BE2C (cell line): Measurements from ENCODE around the gene SMARCE1.

Experiments
- DNase-seq: peaks from one replicate; pipeline ENCODE4 v3.0.0-alpha.2; 2020
- H3K27me3 ChIP-seq: fragments of 250-450 bp; sonication (Bioruptor Pico); 2 replicates; pipeline ENCODE4 v1.5.1; 2020; ENCODE audit warnings: mild to moderate bottlenecking
- H3K36me3 ChIP-seq: fragments of 250-450 bp; sonication (Bioruptor Pico); 2 replicates; pipeline ENCODE4 v1.5.1; 2020; ENCODE audit warnings: mild to moderate bottlenecking
- H3K4me1 ChIP-seq: fragments of 250-450 bp; sonication (Bioruptor Pico); 2 replicates; pipeline ENCODE4 v1.5.1; 2020
- H3K4me3 ChIP-seq: 2 replicates; pipeline ENCODE4 v1.5.1; 2011; ENCODE audit warnings: low read depth, low read length
- H3K9me3 ChIP-seq: fragments of 250-450 bp; sonication (Bioruptor Pico); 2 replicates; pipeline ENCODE4 v1.5.1; 2020
- CTCF ChIP-seq: IDR thresholded peaks from 2 replicates; pipeline ENCODE4 v1.5.1; 2012; ENCODE audit warnings: mild to moderate bottlenecking, low read depth, low read length

SMARCE1 gene

GRCh38 chr17:40651939-40652338, 4.3 kb upstream of the SMARCE1 start:
- no peak for TF ChIP-seq CTCF
- H3K4me3 ChIP-seq = no peak overlapping the region
- H3K36me3 ChIP-seq = no peaks in the 10 kb centered on the region; the same call in 1 of the 2 replicates
- H3K27me3 ChIP-seq = peaks cover 27% of the 10 kb centered on the region
- peaks cover 3% of the 10 kb centered on the region; the same call in 1 of the 2 replicates for H3K4me1 ChIP-seq
- no peaks in the 10 kb centered on the region for H3K9me3 ChIP-seq
- no peak for DNase-seq

GRCh38 chr17:40648384-40648968, 858 bp upstream of the SMARCE1 start:
- peaks cover 3% of the 10 kb centered on the region; the same call in 1 of the 2 replicates for H3K4me1 ChIP-seq

GRCh38 chr17:40646791-40647623, 611 bp downstream of the SMARCE1 start:
- H3K9me3 ChIP-seq = no peaks in the 10 kb centered on the region
- peak; percentile 36 for DNase-seq
- peaks cover 3% of the 10 kb centered on the region; the same call in 1 of the 2 replicates for H3K4me1 ChIP-seq
- no peak for TF ChIP-seq CTCF
- H3K4me3 ChIP-seq = peak overlapping the region; percentile 99
- H3K27me3 ChIP-seq = no peaks in the 10 kb centered on the region
- peaks cover 34% of the 10 kb centered on the region for H3K36me3 ChIP-seq

More at GRCh38 chr17:40648384-40648968, 858 bp upstream of the SMARCE1 start:
- Histone ChIP-seq H3K27me3 (no peaks in the 10 kb centered on the region; the same call in 1 of the 2 replicates), H3K36me3 (peaks cover 19% of the 10 kb centered on the region), H3K9me3 (no peaks in the 10 kb centered on the region), H3K4me3 (peak overlapping the region; percentile 99)
- no peak for DNase-seq
- no peak for TF ChIP-seq CTCF

GRCh38 chr17:40645943-40646342, 1.7 kb downstream of the SMARCE1 start:
- H3K27me3 ChIP-seq = no peaks in the 10 kb centered on the region
- H3K36me3 ChIP-seq = peaks cover 44% of the 10 kb centered on the region
- DNase-seq = no peak
- H3K4me3 ChIP-seq = no peak overlapping the region
- TF ChIP-seq CTCF = no peak
- no peaks in the 10 kb centered on the region for H3K9me3 ChIP-seq
- H3K4me1 ChIP-seq = peaks cover 3% of the 10 kb centered on the region; the same call in 1 of the 2 replicates

- Histone ChIP-seq H3K4me1 (peaks cover 3% of the 10 kb centered on the region; the same call in 1 of the 2 replicates), H3K9me3 (no peaks in the 10 kb centered on the region), H3K27me3 (no peaks in the 10 kb centered on the region), H3K36me3 (peaks cover 51% of the 10 kb centered on the region), H3K4me3 (no peak overlapping the region)
- no peak for DNase-seq
- TF ChIP-seq CTCF = no peak
Observed at GRCh38 chr17:40645291-40645690, 2.3 kb downstream of the SMARCE1 start.

GRCh38 chr17:40637931-40638330, 9.7 kb downstream of the SMARCE1 start:
- no peak for DNase-seq
- no peak for TF ChIP-seq CTCF
- H3K4me1 ChIP-seq = no peaks in the 10 kb centered on the region
- no peak overlapping the region for H3K4me3 ChIP-seq
- H3K9me3 ChIP-seq = no peaks in the 10 kb centered on the region
- H3K36me3 ChIP-seq = peaks cover 83% of the 10 kb centered on the region
- no peaks in the 10 kb centered on the region for H3K27me3 ChIP-seq
